ENCODE data around the gene SRRM4. TPM values are rescaled to one million over a fixed set of nuclear protein-coding genes. Genes with fewer than 3 reads are reported as not detected.

Gene SRRM4
- total and polyA plus RNA-seq, 3 donors from 2014 or later: 0.37 to 1.4 (median 0.79) TPM

- H3K9me3 ChIP-seq: no peaks in the 10 kb centered on the region
- intact Hi-C loops (cut with DNase I; ENCODE audit: low total_unique reads): loop anchor here (10.0 kb wide), 1 partner anchor 297 kb away; no protein-coding TSS in a partner anchor
- DNase-seq: no peak
- H3K27ac ChIP-seq: no peak overlapping the region
- H3K4me1 ChIP-seq: no peaks in the 10 kb centered on the region
- no peak overlapping the region for H3K4me3 ChIP-seq
- no peaks in the 10 kb centered on the region for H3K27me3 ChIP-seq
- no peaks in the 10 kb centered on the region for H3K36me3 ChIP-seq (ENCODE audit: low read depth, missing control alignments)
- 77 to 78% methylated on average over 3 of the region's 3 CpGs for WGBS, 2 donors
- no peak for TF ChIP-seq CTCF (IDR thresholded peaks at IDR 0.05)
- no peak for TF ChIP-seq POLR2A (IDR thresholded peaks at IDR 0.05)
Observed at GRCh38 chr12:119117936-119118335, 136.6 kb downstream of the SRRM4 start.

- DNase-seq: no peak
- Histone ChIP-seq H3K4me3 (no peak overlapping the region), H3K27me3 (no peaks in the 10 kb centered on the region), H3K36me3 (ENCODE audit: low read depth, missing control alignments) (no peaks in the 10 kb centered on the region), H3K9me3 (no peaks in the 10 kb centered on the region), H3K4me1 (no peaks in the 10 kb centered on the region), H3K27ac (no peak overlapping the region)
- 71 to 79% methylated on average over 3 of the region's 3 CpGs for WGBS, 2 donors
- TF ChIP-seq CTCF (IDR thresholded peaks at IDR 0.05) (no peak), POLR2A (IDR thresholded peaks at IDR 0.05) (no peak)
- intact Hi-C loops (cut with DNase I; ENCODE audit: low total_unique reads): loop anchor here (10.0 kb wide), 1 partner anchor 296 kb away; no protein-coding TSS in a partner anchor
Observed at GRCh38 chr12:119118625-119119024, 137.3 kb downstream of the SRRM4 start.

- DNase-seq: no peak
- Histone ChIP-seq H3K27ac (no peak overlapping the region), H3K4me1 (no peaks in the 10 kb centered on the region), H3K9me3 (no peaks in the 10 kb centered on the region), H3K4me3 (no peak overlapping the region), H3K27me3 (no peaks in the 10 kb centered on the region), H3K36me3 (ENCODE audit: low read depth, missing control alignments) (no peaks in the 10 kb centered on the region)
- intact Hi-C loops (cut with DNase I; ENCODE audit: low total_unique reads): no loop called here
- TF ChIP-seq CTCF (IDR thresholded peaks at IDR 0.05): no peak
- no peak for TF ChIP-seq POLR2A (IDR thresholded peaks at IDR 0.05)
- 80 to 84% methylated on average over 5 of the region's 5 CpGs for WGBS, 2 donors
Observed at GRCh38 chr12:119122047-119122446, 140.7 kb downstream of the SRRM4 start.

GRCh38 chr12:119122751-119123150 lies 141.4 kb downstream of the SRRM4 start:
- Histone ChIP-seq H3K36me3 (ENCODE audit: low read depth, missing control alignments) (no peaks in the 10 kb centered on the region), H3K27ac (no peak overlapping the region), H3K9me3 (no peaks in the 10 kb centered on the region), H3K27me3 (no peaks in the 10 kb centered on the region), H3K4me1 (no peaks in the 10 kb centered on the region), H3K4me3 (no peak overlapping the region)
- intact Hi-C loops (cut with DNase I; ENCODE audit: low total_unique reads): no loop called here
- no peak for DNase-seq
- 59 to 60% methylated on average over 4 of the region's 4 CpGs for WGBS, 2 donors
- TF ChIP-seq CTCF (IDR thresholded peaks at IDR 0.05) (no peak), POLR2A (IDR thresholded peaks at IDR 0.05) (no peak)

GRCh38 chr12:119128527-119128926 lies 147.2 kb downstream of the SRRM4 start:
- Histone ChIP-seq H3K27ac (no peak overlapping the region), H3K9me3 (no peaks in the 10 kb centered on the region), H3K36me3 (ENCODE audit: low read depth, missing control alignments) (no peaks in the 10 kb centered on the region), H3K4me1 (no peaks in the 10 kb centered on the region), H3K4me3 (no peak overlapping the region), H3K27me3 (no peaks in the 10 kb centered on the region)
- intact Hi-C loops (cut with DNase I; ENCODE audit: low total_unique reads): no loop called here
- TF ChIP-seq CTCF (IDR thresholded peaks at IDR 0.05) (no peak), POLR2A (IDR thresholded peaks at IDR 0.05) (no peak)
- no peak for DNase-seq
- 73% methylated on average over 3 of the region's 3 CpGs; no CpG with 5 or more reads in 1 of the 2 donors for WGBS, 2 donors

All from testis (tissue), 3 donors.